NCI-H2029 treated with DMSO at 0.1 percent for 48 hours (cell line): Measurements from ENCODE around the gene TEAD3.
"Not testable (repeated sequence)": the region's sequence is repeated elsewhere in the genome, so short reads cannot be mapped to it uniquely, and the experiment has no call there.

Experiments
- DNase-seq: peaks from one replicate; lab custom pipeline; 2025; lab: John Stamatoyannopoulos, UW

The TEAD3 gene

DNA sequence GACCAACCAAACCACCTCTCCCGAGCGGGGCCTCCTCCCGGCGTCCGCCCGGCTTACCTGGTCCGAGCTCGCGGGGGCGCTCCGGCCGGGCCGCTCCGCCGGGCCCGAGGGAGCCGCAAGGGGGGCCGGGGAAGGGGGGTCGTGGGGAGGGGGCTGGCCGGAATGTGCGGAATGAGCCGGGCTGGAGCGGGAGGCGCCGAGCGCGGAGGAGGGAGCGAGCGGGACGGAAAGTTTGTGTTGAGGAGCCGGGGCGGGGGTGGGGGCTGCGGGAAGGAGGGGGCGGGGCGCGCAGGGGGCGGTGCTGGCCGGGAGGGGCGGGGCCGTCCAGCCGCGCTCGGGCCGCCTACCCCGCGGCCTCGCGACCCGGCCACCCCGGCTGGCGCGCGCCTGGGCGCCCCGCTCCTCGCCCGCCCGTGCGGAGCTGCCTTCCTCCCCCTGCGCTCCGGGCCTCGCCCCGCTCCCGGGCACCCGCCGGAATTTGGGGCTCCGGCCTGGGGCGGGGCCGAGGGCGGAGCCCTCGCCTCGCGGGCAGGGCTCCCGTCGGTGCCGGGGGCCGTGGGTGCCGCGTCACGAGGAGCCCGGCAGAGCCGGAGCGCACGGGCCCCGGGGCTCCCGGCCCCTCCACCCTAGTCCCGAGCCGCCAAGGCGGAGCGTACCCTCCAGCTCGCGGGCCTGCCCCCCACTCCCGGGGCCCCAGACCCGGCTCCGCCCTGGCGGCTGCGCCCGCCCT, at the start of gene TEAD3:
TEAD3 (minus strand) TSS at position 239 of the 730 bp plus-strand sequence.
- no peak for DNase-seq

DNA sequence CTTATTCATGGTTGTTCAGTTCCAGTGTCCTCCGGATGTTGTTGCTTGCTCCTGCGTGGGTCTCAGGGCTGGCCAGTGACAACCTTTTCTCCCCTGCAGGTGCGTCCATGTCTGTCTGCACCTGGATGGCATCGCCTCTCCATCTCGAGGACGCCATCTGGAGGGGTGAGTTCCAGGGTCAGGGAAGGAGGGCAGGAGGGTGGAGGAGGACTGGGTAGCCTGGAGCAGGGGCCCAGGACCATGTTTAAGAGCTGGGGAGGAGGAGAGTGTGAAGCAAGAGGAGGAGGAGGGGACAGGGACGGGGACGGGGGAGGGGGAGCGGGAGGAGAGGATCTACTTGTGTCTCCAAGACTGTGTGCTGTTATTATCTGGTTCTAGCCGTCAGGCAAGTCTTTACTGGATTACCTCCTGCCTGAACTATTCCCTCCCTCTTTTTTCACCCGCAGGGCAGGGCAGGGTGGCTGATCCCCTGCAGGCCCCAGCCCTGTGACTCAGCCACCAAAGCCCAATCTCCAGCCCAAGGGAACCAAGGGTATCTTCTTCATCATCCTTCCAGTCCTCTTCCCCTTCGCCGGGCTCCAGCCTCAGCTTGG, 48.0 kb upstream of the TEAD3 start:
- no peak for DNase-seq

DNA sequence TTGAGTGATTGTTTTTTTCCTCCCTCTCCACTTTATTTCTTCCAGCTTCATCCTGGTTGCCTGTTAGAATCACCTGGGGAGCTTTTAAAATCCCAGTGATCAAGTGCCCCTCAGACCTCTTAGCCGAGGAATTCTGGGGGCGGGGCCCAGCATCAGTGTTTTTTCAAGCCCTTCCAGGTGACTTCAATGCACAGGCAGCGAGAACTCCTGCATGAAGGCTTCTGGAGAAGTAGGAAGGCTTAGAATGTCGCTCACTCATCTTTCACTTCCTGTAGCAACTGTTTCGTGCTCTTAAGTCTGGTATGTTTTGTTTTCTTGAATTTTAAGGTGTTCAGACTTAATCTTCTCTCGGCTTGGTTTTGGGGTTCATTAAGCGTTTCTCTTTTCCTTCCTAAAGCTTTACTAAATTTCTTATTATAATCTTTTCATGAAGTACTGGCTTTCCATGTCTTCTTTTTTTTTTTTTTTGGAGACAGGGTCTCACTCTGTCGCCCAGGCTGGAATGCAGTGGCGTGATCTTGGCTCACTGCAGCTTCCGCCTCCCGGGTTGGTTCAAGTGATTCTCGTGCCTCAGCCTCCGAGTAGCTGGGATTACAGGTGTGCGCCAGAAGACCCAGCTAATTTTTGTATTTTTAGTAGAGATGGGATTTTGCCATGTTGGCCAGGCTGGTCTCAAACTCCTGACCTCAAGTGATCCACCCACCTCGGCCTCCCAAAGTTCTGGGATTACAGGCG, 46.7 kb upstream of the TEAD3 start:
- no peak for DNase-seq

DNA sequence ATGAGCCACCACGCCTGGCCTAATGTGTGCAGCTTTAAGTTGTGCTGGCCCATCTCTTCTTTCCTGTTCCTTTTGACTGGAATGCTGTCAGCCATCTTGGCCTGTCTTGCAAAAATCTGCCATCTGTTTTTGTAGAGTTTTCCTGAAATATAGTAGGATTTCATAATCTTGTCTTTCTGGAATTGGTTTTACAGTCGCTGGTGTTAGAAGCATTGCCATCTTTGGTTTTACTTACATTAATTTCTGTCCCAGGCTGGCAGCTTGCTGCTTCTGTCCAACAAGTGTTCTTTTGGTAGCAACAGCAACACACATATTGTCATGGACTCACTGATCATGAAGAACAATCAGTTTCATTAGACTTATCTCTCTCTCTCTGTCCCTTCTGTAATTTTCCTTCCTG, 45.0 kb upstream of the TEAD3 start:
- DNase-seq: no peak

DNA sequence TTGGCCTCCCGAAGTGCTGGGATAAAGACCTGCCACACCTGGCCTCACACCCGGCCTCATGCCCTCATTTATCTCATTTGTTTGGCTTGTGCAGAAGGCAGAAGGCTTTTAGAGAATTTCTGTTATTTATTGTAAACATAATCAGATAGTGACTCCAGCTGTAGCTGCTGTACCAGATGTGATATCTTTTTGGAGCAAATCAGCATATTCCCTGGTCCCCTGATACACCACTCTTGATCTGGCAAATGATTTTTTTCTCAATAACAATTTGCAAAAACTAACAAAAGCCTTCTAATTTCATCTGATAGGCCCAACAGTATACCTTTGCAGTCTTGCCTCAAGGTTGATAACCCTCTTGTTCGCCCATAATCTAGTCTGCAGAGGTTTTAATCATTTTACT, 42.3 kb upstream of the TEAD3 start:
- no peak for DNase-seq

DNA sequence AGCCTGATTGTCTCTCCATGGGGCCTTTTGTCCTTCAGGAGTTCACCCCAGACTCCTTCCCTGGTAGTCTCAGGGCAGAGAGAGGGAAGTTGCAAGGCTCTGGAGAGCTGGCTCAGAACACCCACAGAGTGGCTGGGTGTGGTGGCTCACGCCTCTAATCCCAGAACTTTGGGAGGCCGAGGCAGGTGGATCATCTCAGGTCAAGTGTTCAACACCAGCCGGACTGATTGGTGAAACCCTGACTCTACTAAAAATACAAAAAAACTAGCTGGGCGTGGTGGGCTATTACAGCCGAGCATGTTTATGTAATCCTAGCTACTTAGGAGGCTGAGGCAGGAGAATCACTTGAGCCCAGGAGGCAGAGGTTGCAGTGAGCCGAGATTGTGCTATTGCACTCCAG, 39.0 kb upstream of the TEAD3 start:
- DNase-seq: not testable (repeated sequence)

DNA sequence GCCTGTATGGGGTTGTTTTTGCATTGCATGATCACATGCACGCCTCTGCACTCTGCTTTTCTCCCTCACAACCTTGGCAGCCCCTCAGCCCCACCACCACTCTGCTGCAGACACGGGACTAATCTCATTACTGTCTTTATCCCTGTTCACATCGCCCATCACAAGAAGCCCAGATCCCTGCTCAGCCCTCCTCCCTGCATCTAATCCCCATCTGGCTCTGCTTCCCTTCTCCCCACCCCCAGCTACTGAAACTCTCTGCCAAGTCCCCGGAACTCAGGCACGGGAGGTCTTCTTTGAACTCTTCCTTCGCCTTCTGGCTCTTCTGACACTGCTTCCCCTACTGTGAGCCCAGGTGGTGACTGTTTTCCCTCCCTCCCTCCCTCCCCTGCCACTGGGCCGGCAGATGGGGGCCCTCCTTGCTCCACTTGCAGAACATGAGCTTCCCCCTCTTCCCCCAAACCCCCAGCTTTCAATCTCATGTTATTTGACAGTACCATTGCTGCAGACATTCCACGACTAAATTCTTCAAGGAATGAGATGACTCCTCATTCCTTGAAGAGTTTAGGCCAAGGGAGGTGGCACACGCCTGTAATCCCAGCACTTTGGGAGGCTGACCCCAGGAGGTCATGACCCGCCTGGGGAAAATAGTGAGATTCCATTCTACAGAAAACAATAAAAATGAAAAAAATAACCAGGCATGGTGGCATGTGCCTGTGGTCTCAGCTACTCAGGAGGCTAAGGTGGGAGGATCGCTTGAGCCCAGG, 37.7 kb upstream of the TEAD3 start:
- no peak for DNase-seq

DNA sequence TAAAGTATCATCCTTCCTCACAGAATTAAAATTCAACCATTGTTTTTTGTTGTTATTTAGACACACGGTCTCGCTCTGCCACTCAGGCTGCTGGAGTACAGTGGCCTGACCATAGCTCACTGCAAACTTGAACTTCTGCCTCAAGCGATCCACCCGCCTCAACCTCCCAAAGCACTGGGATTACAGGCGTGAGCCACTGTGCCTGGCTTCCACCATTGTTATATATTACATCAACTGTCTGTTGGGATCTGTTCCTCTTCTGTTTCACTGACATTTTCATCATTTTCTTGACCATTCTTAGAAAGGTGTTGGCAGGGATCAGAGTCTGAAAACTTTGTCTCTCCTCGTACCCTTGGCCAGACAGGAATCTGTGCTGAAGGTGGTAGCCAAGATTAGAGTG, 37.1 kb upstream of the TEAD3 start:
- no peak for DNase-seq

DNA sequence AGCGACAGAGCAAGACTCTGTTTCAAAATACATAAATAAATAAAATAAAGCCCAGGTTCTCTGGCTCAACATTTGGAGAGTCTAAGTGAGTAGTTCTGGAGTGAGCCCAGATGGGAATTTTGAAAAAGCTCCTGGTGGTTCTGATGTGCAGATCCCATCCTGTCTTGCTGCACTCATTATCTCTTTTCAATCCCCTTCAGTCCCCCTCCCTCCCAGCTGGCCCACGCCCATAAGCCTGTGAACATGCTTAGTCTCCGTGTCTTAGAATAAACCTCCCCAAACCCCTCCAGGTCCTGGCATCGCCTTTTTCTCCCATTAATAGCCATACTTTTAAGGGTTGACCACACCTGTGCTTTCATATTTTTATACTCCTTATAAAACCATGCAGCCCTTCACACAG, 35.2 kb upstream of the TEAD3 start:
- DNase-seq: no peak

DNA sequence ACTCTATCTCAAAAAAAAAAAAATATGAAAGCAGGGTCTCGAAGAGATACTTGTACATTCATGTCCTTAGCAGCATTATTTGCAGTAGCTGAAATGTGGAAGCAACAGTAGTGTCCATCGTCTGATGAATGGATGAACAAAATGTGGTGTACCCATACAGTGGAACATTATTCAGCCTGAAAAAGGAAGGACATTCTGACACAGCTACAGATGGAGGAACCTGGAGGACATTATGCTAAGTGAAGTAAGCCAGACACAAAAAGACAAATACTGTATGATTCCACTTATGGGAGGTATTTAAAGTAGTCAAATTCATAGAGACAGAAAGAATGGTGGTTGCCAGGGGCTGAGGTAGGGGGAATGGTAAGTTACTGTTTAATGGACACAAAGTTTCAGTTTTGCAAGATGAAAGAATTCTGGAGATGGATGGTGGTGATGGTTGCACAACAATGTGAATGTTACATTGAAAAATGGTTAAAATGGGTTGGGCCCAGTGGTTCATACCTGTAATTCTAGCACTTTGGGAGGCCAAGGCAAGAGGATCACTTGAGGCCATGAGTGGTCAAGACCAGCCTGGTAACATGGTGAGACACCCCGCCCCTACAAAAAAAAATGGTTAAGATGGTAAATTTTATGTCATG, 27.6 kb upstream of the TEAD3 start:
- no peak for DNase-seq

DNA sequence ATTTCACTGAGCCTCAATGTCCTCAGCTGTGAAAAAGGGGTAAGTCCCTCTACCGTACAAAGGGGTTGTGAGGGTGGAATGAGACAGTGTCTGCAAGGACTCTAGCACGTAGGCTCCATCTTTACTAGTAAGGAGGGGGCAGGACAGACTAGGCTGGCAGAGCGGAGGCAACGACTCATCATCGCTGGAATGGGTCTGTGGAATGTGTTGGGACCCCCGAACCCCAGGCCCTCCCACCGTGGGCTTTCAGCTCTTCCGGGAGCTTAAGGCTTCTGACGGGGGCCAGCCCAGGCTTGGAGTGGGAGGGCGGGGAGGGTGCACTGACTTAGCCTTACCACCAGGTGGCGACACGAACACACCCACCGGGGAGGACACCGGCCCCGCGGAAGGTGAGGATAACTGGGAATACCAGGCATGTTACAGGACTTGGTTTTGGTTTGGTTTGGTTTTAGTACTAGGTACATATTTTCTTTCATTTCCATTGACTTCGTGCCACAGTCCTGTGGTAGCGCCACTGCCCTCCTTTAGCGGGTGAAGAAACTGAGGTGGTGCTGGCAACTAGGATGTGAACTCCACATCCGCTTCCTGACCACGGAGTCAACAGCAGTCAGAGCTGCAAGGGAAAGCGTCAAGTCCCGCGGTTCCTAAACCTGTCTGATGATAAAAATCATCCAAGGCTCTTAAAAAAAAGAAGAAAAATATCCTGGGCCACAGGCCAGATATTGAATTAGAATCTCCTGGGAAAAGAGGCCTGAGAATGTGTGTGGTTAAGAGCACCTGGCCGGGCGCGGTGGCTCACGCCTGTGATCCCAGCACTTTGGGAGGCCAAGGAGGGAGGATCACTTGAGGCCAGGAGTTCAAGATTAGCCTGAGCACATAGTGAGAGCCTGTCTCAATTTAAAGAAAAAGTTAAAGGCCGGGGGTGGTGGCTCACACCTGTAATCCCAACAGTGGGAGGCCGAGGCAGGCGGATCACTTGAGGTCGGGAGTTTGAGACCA, 26.1 kb upstream of the TEAD3 start:
- DNase-seq: peak; percentile 7

DNA sequence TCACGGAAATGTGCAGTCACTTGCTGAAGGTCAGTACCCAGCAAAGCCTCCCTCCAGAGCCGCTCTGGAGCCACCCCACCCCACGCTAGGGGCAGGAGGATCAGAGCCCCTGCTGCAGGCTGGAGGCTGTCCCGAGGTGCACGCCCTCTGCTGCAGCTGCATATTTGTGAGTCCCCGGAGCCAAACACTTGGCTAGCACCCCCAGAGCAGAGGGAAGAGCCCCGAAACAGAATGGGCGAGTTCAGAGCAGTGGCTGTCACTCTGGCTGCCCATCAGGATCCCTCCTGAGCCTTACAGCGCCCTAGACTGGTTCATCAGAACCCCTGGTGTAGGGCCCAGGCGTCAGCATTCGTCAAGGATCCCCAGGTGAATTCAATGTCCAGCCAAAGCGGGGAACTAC, 25.3 kb upstream of the TEAD3 start:
- DNase-seq: no peak

DNA sequence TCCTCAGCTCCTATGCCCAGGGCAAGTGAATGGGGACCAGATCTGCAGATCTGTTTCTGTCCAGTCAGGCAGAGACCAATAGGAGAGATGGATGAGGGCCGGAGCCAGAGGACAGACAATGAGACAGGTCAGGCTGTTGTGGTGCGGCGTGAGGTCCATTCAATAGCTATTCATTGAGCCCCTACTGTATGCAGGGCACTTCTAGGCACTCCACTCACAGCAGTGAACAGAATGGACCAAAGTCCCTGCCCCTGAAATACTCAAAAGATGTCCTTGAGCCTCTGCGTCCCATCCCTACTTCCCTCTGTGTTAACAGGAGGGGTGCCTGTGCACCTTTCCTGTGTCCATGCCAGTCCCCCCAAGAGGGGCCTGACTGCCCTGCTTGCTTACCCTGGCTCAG, 24.4 kb upstream of the TEAD3 start:
- DNase-seq: no peak

DNA sequence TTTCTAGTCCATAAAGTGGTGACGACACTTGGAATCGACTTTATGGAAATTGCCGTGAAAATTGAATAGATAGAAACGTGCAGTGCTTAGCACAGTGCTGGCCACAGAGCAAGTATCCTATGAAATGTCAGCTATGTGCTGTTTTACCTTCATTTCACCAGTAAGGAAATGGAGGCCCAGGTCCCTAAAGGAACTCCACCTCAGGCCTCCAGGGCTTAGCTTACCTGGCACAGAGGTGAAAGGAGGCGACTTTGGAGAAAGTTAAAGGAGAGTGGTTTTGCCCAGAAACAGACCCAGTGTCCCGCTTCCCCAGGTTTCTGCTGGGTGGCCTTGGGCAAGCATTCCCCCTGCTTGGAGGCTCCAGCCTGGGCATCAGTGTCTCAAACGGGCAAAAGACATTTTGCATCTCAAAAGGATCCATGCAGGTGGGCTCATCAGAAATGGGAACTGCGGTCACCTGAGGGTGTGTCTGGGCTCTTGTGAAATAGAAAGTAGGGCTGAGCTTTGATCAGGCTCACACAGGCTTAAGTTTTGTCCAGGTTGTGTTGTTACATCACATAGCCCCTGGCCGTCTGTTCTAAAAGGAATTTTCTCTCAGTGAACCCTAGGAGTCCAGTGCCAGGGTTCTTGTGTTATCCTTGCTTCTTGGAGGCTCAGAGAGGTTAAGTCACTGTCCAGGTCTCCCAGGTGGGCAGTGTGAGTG, 22.6 kb upstream of the TEAD3 start:
- no peak for DNase-seq

DNA sequence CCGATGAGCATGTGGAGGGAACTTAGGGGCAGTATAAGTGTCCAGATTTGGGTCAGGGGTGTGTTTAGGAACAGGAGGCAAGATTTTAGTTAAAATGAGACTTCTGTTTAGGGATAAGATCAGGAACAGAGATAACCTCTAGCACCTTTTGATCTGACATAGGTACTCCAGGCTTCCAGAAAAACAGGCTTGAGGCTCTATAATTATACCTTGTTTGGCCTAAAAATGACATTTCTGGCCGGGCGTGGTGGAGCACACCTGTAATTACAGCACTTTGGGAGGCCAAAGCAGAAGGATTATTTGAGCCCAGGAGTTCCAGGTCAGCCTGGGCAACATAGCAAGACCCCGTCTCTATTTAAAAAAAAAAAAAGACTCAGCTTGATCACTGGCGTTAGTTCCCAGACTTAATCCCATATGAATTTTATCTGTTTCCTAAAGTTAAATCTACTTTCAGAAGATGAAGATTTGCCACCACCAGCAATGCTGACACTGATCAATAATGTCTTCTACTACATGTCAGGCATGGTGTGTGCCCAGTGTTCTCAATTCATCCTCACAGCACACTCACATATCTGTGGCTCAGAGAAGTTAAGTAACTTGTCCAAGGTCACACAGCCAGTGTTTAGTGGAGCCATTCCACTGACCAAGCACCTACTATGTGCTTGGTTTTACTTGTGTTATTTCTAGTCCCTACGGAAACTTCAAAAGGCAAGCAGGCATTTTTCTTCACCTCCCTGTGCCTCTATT, 21.9 kb upstream of the TEAD3 start:
- no peak for DNase-seq

DNA sequence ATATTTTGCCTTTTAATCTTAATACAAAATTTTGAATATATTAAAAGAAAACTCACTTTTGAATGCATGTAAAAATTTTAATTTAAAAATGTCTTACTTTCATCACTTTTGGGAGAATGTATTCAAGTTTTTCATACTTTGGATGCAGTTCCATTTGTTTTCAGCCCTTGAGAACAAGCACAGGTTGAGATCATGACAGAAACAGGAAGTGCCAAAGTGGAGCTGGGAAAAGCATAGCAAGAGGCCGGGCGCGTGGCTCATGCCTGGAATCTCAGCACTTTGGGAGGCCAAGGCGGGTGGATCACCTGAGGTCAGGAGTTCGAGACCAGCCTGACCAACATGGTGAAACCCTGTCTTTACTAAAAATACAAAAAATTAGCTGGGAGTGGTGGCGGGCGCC, 21.1 kb upstream of the TEAD3 start:
- not testable (repeated sequence) for DNase-seq

DNA sequence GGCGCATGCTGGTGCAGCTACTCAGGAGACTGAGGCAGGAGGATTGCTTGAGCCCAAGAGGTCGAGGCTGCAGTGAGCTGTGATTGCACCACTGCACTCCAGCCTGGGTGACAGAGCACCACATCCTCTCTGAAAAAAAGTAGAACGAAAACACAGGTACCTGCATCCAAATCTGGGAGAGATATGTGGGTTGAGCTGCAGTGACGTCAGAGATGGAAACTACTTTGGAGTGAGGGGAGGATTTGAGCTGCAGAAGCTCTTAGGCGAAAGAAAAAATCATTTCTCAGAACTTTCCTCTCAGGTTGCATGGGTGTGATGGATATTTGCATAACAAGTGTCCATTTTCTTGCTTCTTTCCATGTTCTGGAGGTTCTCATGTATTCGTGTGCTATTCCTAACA, 19.8 kb upstream of the TEAD3 start:
- DNase-seq: no peak

DNA sequence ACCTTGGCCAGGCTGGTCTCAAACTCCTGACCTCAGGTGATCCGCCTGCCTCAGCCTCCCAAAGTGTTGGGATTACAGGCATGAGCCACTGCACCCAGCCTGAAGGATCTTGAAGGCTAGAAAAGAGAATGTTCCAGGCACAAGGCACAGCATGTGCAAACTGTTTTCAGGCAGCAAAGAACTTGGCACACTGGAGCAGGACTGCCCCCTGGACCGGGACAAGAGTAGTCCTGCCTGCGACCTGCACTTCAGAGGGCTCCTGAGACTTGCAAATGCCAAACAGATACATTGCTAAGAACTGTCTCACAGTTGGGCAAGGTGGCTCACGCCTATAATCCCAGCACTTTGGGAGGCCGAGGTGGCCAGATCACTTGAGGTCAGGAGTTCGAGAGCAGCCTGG, 19.1 kb upstream of the TEAD3 start:
- not testable (repeated sequence) for DNase-seq

DNA sequence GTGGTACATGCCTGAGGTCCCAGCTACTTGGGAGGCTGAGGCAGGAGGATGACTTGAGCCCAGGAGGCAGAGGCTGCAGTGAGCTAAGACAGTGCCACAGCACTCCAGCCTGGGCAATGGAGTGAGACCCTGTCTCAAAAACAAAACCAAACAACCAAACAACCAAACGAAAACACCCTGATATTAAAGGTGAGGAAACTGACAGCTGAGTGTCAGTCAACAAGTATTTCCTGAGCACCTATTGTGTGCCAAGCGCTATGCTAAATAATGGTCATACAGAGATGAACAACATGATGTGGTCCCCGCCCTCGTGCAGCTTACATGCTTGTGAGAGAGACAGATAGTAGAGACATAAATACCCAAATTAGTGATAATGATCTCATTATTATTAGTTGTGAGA, 17.7 kb upstream of the TEAD3 start:
- no peak for DNase-seq
